Stimulated activated CD4-positive, alpha-beta T cell treated with anti-CD3 and anti-CD28 coated beads, Interleukin-12 subunit alpha, Interleukin-12 subunit beta, amount 100 ng/mL, for 24 hours (primary cell): ENCODE measurements around the gene FAM111A.

Experiments
- DNase-seq, 2 experiments: peaks; one replicate each; pipeline ENCODE4 v3.0.0-alpha.2; 2020; ENCODE audit warnings: low read depth in 2 of 2

The FAM111A gene

GRCh38 chr11:59141673-59142460 lies 789 bp upstream of the FAM111A start:
- DNase-seq = no peak

- DNase-seq = no peak
Observed at GRCh38 chr11:59144096-59144495, 1.4 kb downstream of the FAM111A start.

GRCh38 chr11:59144579-59145345 lies 2.1 kb downstream of the FAM111A start:
- peak; percentile 43 to 70 for DNase-seq

GRCh38 chr11:59145534-59145933 lies 2.9 kb downstream of the FAM111A start:
- DNase-seq = no peak

- DNase-seq = no peak
Observed at GRCh38 chr11:59151761-59152160, 9.1 kb downstream of the FAM111A start.

GRCh38 chr11:59152312-59152951 lies 9.8 kb downstream of the FAM111A start:
- no peak for DNase-seq

- no peak for DNase-seq
Observed at GRCh38 chr11:59154610-59155009, 12.0 kb downstream of the FAM111A start.

- DNase-seq = no peak
Observed at GRCh38 chr11:59157433-59157832, 14.8 kb downstream of the FAM111A start.

- peak; percentile 33 to 41 for DNase-seq
Observed at GRCh38 chr11:59158206-59159068, 15.8 kb downstream of the FAM111A start.

- no peak for DNase-seq
Observed at GRCh38 chr11:59164028-59164427, 21.4 kb downstream of the FAM111A start.

- peak; percentile 79 to 92 for DNase-seq
Observed at GRCh38 chr11:59171508-59172322, 29.1 kb downstream of the FAM111A start, which contains the start of gene DTX4. Gene DTX4, plus strand, starts transcription at chr11:59172132. Its CDS starts 464 bp downstream, at chr11:59172596.

- DNase-seq = no peak
Observed at GRCh38 chr11:59172345-59173079, 29.9 kb downstream of the FAM111A start.

- no peak for DNase-seq
Observed at GRCh38 chr11:59173080-59173963, 30.7 kb downstream of the FAM111A start.

GRCh38 chr11:59173964-59174663 lies 31.5 kb downstream of the FAM111A start:
- DNase-seq = no peak

- DNase-seq = no peak
Observed at GRCh38 chr11:59174664-59175033, 32.0 kb downstream of the FAM111A start.

GRCh38 chr11:59175091-59175501 lies 32.4 kb downstream of the FAM111A start:
- no peak for DNase-seq

- no peak for DNase-seq
Observed at GRCh38 chr11:59176330-59176729, 33.7 kb downstream of the FAM111A start.

GRCh38 chr11:59178402-59178801 lies 35.7 kb downstream of the FAM111A start:
- no peak for DNase-seq
